Effector CD4-positive, alpha-beta T cell (primary cell): Measurements from ENCODE around the gene MTAP.

Experiments used
- DNase-seq: peaks from one replicate; pipeline ENCODE4 v3.0.0-alpha.2; 2020
- total RNA-seq: gene quantifications from one replicate; lab custom pipeline; 2026; lab: John Stamatoyannopoulos, UW

MTAP gene
- total RNA-seq: 26.3 reads per million, percentile 53 among the genes with 10 or more reads in this experiment

- DNase-seq: peak; percentile 56
These were observed at the start of gene MTAP for GRCh38 chr9:21802418-21803000. Gene MTAP, plus strand, starts transcription at chr9:21802636. Its CDS starts 113 bp downstream, at chr9:21802749.

DNA sequence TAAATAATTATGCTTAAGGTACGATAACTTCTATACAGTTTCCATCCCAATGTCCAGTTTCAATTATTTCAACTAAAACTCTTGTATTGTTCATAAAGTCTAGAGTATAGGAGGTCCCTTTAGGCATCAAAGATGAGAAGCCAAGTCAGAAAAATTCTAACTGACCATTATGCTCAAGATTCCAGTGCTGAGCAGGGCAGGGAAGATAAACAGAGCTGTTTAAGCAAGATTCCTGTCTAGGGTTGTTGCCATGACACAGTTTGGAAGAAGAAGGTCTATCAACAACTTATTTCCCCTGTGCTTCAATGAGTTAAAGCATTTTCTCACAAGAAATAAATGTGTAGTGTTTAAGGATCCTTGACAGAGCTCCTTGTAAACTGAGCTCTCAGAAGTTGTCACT lies 48.9 kb upstream of the MTAP start:
- DNase-seq: no peak

DNA sequence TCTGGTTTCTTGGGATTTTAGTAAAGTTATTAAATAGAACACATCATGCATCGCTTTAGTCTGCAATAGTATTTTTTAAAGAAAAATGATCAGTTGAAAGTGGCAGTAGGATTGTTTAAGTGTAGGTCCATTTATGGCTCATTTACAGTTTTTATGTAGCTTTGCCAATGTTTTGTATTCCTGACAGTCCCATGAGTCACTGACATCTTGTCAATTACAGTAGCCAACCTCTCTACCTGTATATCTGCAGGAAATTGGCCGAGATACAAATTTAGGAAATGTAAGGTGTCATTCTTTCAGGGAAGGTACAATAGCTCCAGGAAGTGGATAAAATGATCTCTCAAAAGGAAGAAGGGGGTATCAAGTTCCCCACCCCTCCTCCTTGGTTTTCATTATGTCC lies 47.7 kb upstream of the MTAP start:
- no peak for DNase-seq

GRCh38 chr9:21758540-21758939 lies 43.9 kb upstream of the MTAP start:
- no peak for DNase-seq

DNA sequence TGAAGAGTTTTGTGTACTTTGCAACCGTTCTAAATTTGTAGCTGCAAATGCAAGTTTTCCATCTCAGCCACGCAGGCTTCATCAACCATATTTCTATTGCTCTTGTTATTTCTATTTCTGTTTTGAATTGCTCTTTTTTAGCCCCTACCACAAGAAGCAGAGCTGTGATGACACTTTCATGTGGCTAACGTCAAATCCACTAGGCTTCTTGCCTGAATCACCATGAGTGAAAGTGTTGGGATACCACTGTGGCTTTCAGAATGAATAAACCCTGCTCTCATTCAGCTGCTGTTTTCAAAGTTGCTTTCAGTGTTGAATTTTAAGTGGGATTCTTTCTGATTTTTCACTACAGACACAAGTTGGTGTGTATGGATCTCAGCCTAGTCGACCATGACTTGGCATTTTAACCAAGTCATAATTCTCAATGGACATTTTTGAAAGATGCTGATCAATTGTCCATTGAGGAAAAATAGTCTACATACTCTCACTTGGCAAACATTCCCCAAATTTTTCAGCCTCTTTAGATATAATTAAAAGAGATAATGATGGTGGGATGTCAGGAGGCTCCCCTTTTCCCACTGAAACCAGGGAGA lies 41.0 kb upstream of the MTAP start:
- DNase-seq: no peak

- DNase-seq: no peak
These were observed 40.4 kb upstream of the MTAP start for GRCh38 chr9:21762064-21762463.

- DNase-seq: no peak
These were observed 37.6 kb upstream of the MTAP start for GRCh38 chr9:21764846-21765245.

DNA sequence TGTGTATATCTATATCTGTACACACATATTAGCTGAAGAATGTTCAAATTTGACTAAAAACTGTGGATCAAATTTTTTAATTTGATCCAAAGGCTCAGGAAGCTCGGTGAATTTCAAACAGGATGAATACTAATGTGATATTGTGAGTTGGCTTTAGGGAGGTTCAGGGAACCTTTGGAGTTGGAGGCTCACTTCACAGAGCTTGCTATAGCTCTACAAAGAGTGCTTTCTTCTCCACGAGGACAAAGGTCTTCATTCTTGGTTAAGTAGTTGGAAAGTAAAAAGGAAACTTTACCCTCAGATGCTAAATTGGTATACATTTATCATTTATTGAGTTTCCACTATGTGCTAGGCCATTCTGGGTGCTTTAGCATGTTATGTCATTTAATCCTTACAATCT lies 36.3 kb upstream of the MTAP start:
- DNase-seq: no peak

- DNase-seq: no peak
These were observed 31.4 kb upstream of the MTAP start for GRCh38 chr9:21770871-21771560.

- no peak for DNase-seq
These were observed 24.7 kb upstream of the MTAP start for GRCh38 chr9:21777701-21778100.

DNA sequence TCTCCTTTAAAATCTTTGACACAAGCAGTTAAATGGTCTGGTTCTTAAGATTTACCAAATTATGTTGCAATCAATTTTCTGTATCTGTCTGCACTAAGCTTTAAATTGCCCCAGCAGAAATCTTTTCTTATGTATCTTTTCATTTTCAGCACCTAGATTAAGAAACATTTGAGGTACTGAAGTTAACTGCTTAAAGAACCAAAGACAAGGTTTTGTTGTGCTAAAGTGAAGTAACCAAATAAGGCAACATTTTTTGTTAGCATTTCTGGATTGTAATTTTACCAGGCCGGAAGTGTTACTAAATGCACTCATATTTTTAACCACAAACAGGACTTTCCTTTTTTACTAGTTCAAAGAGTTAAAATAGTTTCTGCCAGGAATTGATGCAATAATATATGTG lies 24.1 kb upstream of the MTAP start:
- DNase-seq: no peak

GRCh38 chr9:21779397-21779796 lies 23.0 kb upstream of the MTAP start:
- no peak for DNase-seq

DNA sequence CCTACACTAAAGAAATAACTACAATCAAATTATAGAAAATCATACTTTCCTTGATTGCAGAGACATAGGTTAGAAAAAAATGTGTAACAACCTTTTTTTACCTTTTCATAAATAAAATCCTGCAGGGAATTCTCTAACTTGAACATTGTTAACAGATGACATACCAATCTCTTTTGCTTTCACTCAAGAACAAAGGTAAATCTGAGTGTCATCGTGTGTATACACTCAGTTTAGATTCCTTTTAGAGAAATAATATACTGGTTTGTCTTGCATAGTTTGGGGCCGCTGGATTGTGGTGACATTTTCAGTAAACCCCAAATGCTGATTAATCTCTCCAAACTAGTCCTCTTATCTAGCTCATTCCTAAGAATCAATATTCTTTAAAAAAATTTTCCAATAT lies 20.8 kb upstream of the MTAP start:
- DNase-seq: no peak

- DNase-seq: no peak
These were observed 20.2 kb upstream of the MTAP start for GRCh38 chr9:21782205-21782604.

DNA sequence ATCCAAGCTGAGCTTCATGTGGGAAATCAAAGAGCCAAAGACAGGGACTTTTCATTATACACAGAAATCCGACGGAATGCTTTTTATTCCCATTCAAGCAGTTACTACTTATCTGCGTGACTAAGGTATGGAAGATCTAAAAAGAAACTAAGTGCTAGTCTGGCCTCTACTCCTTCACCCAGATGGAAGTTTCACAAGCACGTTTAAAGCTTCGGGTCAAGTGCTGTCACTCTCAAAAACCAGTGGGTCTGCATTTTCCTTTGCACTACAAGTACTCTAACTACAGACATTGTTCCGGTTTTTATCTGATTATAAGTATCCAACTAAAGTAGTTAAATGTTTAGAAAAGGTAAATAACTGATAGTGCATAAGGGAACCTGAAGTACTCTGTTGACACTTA lies 13.7 kb upstream of the MTAP start:
- no peak for DNase-seq

DNA sequence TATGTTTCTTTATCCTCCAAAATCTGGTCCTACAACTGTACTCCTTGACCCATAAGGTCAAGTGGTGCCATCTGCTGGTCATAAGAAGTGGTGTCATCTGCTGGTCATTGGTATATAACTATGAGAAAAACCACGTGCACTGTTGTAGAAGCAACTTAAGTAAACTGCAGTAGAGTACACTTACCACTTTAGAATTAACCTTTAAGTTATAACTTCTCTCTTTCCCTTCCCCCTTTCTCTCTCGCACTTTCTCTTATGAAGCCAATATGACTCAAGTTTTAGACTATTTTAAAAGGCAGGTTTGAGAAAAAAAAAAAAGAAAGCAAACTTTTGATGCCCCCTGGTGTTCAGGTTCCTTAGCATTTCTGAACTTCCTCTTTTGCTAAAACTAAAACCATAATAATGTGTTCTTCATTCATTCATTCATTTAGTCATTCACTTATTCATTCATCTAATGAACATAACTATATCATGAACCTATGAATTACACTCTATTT lies 12.8 kb upstream of the MTAP start:
- peak; percentile 41 for DNase-seq

DNA sequence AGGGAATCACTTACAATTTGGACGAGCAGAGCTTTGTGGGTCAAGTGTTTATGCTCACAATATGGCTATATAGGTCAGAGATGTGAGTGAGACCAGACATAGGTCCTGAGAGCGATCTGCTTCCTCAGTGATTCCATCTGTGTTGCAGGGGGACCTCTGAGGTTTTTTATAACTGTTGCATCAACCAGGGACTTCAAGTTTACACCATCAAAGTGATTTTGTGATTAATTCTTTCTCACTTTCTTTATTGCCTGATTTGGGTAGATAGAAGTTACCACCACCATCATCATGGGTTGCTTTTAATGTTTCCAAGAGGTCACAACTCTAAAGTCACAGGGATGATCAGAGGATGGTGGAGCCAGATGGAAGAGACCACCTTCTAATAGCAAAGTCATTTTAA lies 7.0 kb upstream of the MTAP start:
- no peak for DNase-seq

DNA sequence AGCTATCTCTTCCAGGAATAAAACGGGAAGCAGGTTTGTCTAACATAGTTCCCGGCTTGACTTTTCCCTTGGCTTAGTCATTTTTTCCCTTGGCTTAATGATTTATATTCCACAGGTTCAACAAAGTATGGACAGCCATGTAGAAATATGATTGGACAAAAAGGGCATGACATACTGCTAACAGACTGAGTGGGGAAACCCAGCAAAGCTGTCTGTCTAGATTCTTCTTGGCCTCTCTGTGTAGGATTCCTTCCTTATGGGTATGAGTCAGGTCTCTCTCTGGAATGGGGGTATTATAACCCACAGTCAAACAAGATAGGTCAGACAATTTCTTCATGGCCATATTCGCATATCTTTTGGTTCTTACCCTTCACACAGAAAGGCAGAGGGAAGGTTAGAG lies 5.7 kb upstream of the MTAP start:
- DNase-seq: no peak

GRCh38 chr9:21800931-21801682 lies 1.3 kb upstream of the MTAP start:
- no peak for DNase-seq

GRCh38 chr9:21801683-21802417 lies 586 bp upstream of the MTAP start:
- peak; percentile 3 for DNase-seq

DNA sequence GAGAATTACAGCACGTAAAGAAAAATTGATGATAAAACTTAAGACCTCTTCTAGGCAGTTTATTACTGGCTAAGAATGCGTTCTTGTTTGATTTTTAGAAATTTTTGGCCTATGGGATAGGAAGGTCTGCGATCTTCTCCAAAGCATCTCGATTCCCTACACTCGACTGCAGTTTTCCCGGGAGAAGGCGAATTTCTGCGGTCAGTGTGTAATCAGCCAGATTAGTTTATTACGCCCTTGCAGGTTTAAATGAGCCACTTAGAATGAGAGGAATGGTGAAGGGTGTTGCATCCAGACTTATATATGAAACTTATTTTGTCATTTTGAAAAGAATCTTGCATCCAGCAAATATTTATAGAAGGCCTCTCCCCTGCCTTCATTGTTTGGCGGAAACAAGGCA lies 1.2 kb downstream of the MTAP start:
- no peak for DNase-seq

- DNase-seq: no peak
These were observed 1.9 kb downstream of the MTAP start for GRCh38 chr9:21804331-21804730.

- no peak for DNase-seq
These were observed 2.4 kb downstream of the MTAP start for GRCh38 chr9:21804791-21805190.
